ENCODE results near the gene STAB2. TPM values are rescaled to one million over a fixed set of nuclear protein-coding genes. Genes with fewer than 3 reads are reported as not detected.

STAB2 gene
- total RNA-seq, 2 donors from 2014 or later, result under 0.01 TPM; not detected in 1

DNA sequence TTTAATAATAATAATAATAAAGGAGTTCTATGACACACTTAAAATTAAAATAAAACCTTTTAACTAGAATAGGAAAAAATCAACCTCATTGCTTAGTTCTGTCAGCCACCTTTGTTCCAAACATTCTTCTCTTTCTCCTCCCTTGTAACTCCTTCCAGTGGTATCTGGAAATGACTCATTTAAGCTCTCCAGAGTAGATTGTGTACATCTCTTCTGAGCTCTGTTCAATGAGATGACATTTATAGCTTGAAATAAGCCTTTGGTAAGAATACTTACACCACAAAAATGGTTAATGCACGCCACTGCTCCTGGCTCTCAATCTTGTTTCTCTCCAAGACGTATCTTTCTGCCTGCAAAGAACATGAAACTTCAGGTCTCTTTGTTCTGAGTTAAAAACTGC lies 70.3 kb downstream of the STAB2 start:
- H3K9me3 ChIP-seq, result no peaks in the 10 kb centered on the region
- ATAC-seq (no peak), DNase-seq (no peak)
- intact Hi-C loops (cut with DNase I), result no loop called here
- H3K36me3 ChIP-seq (replicated peaks in 1 of 2; ENCODE audit: insufficient read depth in 1 of 2, low read depth in 2 of 2), result no peaks in the 10 kb centered on the region
- TF ChIP-seq, protein P1, sequence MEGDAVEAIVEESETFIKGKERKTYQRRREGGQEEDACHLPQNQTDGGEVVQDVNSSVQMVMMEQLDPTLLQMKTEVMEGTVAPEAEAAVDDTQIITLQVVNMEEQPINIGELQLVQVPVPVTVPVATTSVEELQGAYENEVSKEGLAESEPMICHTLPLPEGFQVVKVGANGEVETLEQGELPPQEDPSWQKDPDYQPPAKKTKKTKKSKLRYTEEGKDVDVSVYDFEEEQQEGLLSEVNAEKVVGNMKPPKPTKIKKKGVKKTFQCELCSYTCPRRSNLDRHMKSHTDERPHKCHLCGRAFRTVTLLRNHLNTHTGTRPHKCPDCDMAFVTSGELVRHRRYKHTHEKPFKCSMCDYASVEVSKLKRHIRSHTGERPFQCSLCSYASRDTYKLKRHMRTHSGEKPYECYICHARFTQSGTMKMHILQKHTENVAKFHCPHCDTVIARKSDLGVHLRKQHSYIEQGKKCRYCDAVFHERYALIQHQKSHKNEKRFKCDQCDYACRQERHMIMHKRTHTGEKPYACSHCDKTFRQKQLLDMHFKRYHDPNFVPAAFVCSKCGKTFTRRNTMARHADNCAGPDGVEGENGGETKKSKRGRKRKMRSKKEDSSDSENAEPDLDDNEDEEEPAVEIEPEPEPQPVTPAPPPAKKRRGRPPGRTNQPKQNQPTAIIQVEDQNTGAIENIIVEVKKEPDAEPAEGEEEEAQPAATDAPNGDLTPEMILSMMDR (IDR thresholded peaks at IDR 0.05), result no peak
- no peak for TF ChIP-seq POLR2A (IDR thresholded peaks at IDR 0.05)
- H3K27me3 ChIP-seq, result no peaks in the 10 kb centered on the region
- H3K4me1 ChIP-seq, result no peaks in the 10 kb centered on the region
- H3K27ac ChIP-seq, result no peak overlapping the region
- no peak overlapping the region for H3K4me3 ChIP-seq
- WGBS, 2 donors, result 34 to 40% methylated on average over 2 of the region's 2 CpGs

DNA sequence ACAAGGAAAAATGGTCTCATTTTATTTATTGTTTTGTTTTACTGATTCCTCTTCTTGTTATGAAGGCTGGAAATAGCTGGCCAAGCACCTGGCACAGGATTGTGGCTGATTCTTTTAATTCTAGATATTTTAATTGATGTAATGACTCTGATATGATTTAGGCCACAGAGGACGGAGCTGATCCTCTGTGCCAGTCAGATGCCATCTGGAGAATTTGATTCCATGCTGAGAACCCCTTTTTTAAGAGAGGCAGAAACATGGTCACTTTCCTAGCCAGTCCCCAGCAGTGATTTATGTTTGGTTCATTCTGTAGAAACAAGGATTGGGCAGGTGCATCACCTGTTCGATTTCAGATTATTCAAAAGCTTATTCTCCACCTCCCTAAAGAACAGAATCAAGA lies 77.6 kb downstream of the STAB2 start:
- TF ChIP-seq, protein P1 (IDR thresholded peaks at IDR 0.05), result no peak
- no peak for TF ChIP-seq POLR2A (IDR thresholded peaks at IDR 0.05)
- H3K27ac ChIP-seq, result no peak overlapping the region
- no peak for ATAC-seq
- no peaks in the 10 kb centered on the region for H3K9me3 ChIP-seq
- H3K4me3 ChIP-seq, result no peak overlapping the region
- H3K36me3 ChIP-seq (replicated peaks in 1 of 2; ENCODE audit: insufficient read depth in 1 of 2, low read depth in 2 of 2), result no peaks in the 10 kb centered on the region
- intact Hi-C loops (cut with DNase I), result no loop called here
- no peaks in the 10 kb centered on the region for H3K4me1 ChIP-seq
- DNase-seq, result no peak
- no peaks in the 10 kb centered on the region for H3K27me3 ChIP-seq
- 74 to 83% methylated on average over 2 of the region's 2 CpGs for WGBS, 2 donors

DNA sequence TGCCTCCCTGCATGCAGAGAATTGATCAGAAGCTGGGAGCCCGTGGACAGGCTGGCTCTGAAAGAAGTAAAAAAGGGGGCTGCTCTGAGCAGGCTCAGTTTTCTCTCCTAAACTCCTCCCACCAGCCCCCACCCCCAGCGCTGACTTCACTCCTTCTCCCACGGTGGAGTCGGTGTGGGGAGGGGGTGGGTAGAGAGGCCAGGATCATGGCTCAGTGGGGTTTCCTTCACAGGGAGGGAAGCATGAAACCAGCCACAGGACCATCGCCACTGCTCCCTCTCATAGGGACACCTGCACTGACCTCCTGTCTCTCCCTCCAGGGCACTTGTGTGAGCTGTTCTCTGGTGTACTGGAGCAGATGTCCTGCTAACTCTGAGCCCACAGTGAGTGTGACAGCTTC lies 78.9 kb downstream of the STAB2 start:
- no peak for ATAC-seq
- Histone ChIP-seq H3K27ac (no peak overlapping the region), H3K9me3 (no peaks in the 10 kb centered on the region), H3K4me1 (no peaks in the 10 kb centered on the region), H3K4me3 (no peak overlapping the region), H3K36me3 (replicated peaks in 1 of 2; ENCODE audit: insufficient read depth in 1 of 2, low read depth in 2 of 2) (no peaks in the 10 kb centered on the region), H3K27me3 (no peaks in the 10 kb centered on the region)
- DNase-seq, result no peak
- no peak for TF ChIP-seq POLR2A (IDR thresholded peaks at IDR 0.05)
- TF ChIP-seq, protein P1 (IDR thresholded peaks at IDR 0.05), result no peak
- WGBS, 2 donors, result 24 to 54% methylated on average over 5 of the region's 5 CpGs
- intact Hi-C loops (cut with DNase I), result no loop called here

DNA sequence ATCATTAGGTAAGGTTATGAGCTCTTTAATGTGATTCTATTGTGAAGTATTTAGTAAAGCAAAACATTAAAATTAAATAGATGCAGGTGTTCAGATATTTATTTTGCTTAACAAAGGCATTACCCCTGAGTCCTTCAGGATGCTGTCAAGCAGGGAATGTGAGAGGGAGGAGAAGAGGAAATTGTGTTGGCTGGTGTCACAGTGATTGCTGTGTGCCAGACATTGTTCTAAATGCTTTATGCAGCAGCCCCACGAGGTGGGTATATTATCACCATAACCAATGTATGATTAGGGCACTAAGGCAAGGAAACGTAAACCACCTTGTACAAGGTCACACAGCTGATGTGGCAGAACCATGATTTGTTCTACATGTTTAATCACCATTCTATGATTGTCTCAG lies 80.1 kb downstream of the STAB2 start:
- intact Hi-C loops (cut with DNase I), result no loop called here
- Histone ChIP-seq H3K4me1 (no peaks in the 10 kb centered on the region), H3K27me3 (no peaks in the 10 kb centered on the region), H3K27ac (no peak overlapping the region), H3K36me3 (replicated peaks in 1 of 2; ENCODE audit: insufficient read depth in 1 of 2, low read depth in 2 of 2) (no peaks in the 10 kb centered on the region), H3K4me3 (no peak overlapping the region), H3K9me3 (no peaks in the 10 kb centered on the region)
- TF ChIP-seq POLR2A (IDR thresholded peaks at IDR 0.05), result no peak
- TF ChIP-seq, protein P1 (IDR thresholded peaks at IDR 0.05), result no peak
- DNase-seq, result no peak
- 17 to 27% methylated on average over 2 of the region's 2 CpGs for WGBS, 2 donors
- ATAC-seq, result no peak

DNA sequence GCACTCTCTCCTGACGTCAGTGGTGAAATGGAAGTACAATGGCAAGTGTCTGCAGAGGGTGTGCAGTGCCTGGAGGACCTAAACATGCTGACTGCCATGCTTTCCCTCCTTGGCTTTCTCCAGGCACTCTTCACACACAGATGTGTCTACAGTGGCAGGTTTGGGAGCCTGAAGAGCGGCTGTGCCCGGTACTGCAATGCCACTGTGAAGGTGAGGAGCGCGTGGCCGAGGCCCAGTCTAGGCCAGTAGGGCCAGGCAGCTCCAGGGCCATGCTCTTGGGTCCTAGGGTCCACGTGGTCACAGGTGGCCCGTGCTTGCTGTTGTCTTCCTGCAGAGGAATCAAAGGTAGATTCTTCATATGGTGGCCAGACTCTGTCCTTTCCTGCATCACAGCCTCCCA lies 81.4 kb downstream of the STAB2 start:
- no peaks in the 10 kb centered on the region for H3K27me3 ChIP-seq
- ATAC-seq, result no peak
- DNase-seq, result no peak
- H3K9me3 ChIP-seq, result no peaks in the 10 kb centered on the region
- H3K4me3 ChIP-seq, result no peak overlapping the region
- intact Hi-C loops (cut with DNase I), result no loop called here
- WGBS, 2 donors, result 93 to 96% methylated on average over 5 to 7 of the region's 8 CpGs
- H3K36me3 ChIP-seq (replicated peaks in 1 of 2; ENCODE audit: insufficient read depth in 1 of 2, low read depth in 2 of 2), result no peaks in the 10 kb centered on the region
- H3K27ac ChIP-seq, result no peak overlapping the region
- no peak for TF ChIP-seq POLR2A (IDR thresholded peaks at IDR 0.05)
- TF ChIP-seq, protein P1 (IDR thresholded peaks at IDR 0.05), result no peak
- H3K4me1 ChIP-seq, result peaks cover 9% of the 10 kb centered on the region

Data from body of pancreas (tissue), 4 donors.